Astrocyte (in vitro differentiated cells and primary cell): ENCODE results near the gene FOXE3.

Experiments
- EZH2 ChIP-seq: IDR thresholded peaks from 2 replicates; pipeline ENCODE4 v1.6.1; 2012; ENCODE audit warnings: mild to moderate bottlenecking, low read length, inconsistent platforms; ENCODE audit not compliant: insufficient read depth
- TF ChIP-seq, protein P1 (sequence below): IDR thresholded peaks from 2 replicates; pipeline ENCODE4 v1.5.1; 2011; ENCODE audit warnings: low read depth, mild to moderate bottlenecking, inconsistent platforms, low read length, moderate library complexity; ENCODE audit not compliant: insufficient read depth

DNA sequence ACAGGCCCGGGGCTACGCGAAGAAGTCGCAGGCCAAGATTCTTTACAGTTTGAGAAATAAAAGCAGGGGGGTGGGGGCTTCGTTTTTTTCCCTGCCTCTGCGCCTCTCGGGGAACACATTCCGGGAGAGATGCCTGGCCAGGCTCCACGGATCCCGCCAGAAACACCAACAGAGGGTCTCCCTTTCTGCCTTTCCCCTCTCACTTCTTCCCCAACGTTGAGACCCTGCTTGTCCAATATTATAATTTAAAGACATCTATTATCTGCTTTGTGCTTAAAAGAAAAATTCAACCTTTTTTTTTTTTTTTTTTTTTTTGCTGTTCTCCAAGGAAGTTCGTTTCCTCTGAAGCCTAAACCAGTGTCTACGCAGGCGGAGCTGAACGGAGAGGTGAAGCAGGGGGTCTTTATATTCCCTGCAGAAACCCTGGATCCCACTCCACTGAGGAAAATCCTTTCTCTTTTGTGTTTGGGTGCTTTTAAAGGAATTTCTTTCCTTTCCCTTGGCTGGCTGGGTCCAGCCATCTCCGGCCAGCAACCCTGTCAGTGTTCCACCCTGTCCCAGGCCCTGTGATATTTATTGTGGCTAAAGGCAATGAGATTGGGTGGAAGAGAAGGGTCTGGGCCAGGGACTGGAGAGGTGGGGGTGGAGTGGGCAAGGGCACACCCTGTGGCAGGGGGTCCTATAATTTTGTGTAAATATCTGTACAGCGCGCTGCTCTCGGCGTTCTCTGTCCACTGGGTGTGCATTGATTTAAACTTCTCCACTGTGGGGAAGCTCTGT is 23.9 kb downstream of the FOXE3 start:
- TF ChIP-seq, protein P1, sequence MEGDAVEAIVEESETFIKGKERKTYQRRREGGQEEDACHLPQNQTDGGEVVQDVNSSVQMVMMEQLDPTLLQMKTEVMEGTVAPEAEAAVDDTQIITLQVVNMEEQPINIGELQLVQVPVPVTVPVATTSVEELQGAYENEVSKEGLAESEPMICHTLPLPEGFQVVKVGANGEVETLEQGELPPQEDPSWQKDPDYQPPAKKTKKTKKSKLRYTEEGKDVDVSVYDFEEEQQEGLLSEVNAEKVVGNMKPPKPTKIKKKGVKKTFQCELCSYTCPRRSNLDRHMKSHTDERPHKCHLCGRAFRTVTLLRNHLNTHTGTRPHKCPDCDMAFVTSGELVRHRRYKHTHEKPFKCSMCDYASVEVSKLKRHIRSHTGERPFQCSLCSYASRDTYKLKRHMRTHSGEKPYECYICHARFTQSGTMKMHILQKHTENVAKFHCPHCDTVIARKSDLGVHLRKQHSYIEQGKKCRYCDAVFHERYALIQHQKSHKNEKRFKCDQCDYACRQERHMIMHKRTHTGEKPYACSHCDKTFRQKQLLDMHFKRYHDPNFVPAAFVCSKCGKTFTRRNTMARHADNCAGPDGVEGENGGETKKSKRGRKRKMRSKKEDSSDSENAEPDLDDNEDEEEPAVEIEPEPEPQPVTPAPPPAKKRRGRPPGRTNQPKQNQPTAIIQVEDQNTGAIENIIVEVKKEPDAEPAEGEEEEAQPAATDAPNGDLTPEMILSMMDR, result no peak
- no peak for TF ChIP-seq EZH2
